Suppressor macrophage treated with lipopolysaccharide for 4 hours (primary cell): ENCODE results near the gene CCER1.

ENCODE experiments used
- DNase-seq: peaks from one replicate; pipeline ENCODE4 v3.0.0-alpha.2; 2020

Gene CCER1

GRCh38 chr12:90917431-90917830, 37.5 kb downstream of the CCER1 start:
- no peak for DNase-seq

- DNase-seq, result no peak
Observed at GRCh38 chr12:90916516-90916915, 38.5 kb downstream of the CCER1 start.

- DNase-seq, result no peak
Observed at GRCh38 chr12:90915353-90915752, 39.6 kb downstream of the CCER1 start.

- DNase-seq, result no peak
Observed at GRCh38 chr12:90910958-90911357, 44.0 kb downstream of the CCER1 start.

- DNase-seq, result peak; percentile 17
Observed at GRCh38 chr12:90909069-90909770, 45.8 kb downstream of the CCER1 start.

GRCh38 chr12:90908465-90908864, 46.5 kb downstream of the CCER1 start:
- DNase-seq, result no peak

GRCh38 chr12:90905691-90906370, 49.1 kb downstream of the CCER1 start:
- DNase-seq, result no peak

GRCh38 chr12:90902596-90902995, 52.4 kb downstream of the CCER1 start:
- DNase-seq, result no peak
